NCI-H128 (cell line): Measurements from ENCODE around the gene TNFRSF9.

ENCODE experiments used
- DNase-seq: peaks from one replicate; lab custom pipeline; 2025; ENCODE audit not compliant: unreplicated experiment; lab: John Stamatoyannopoulos, UW

TNFRSF9 gene

DNA sequence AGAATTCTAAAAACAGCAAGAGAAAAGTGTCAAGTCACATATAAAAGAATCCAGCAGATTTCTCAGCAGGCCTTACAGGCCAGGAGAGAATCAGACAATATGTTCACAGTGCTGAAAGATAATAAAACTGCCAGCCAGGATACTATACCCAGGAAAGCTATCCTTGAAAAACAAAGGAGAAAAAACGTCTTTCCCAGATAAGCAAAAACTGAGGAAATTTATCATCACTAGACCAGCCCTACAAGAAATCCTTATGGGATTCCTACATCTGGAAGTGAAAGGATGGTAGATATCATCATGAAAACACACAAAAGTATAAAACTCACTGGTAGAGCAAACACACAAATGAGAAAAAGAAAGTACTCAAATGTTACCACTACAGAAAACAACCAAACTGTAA is 62.6 kb downstream of the TNFRSF9 start:
- DNase-seq: no peak

DNA sequence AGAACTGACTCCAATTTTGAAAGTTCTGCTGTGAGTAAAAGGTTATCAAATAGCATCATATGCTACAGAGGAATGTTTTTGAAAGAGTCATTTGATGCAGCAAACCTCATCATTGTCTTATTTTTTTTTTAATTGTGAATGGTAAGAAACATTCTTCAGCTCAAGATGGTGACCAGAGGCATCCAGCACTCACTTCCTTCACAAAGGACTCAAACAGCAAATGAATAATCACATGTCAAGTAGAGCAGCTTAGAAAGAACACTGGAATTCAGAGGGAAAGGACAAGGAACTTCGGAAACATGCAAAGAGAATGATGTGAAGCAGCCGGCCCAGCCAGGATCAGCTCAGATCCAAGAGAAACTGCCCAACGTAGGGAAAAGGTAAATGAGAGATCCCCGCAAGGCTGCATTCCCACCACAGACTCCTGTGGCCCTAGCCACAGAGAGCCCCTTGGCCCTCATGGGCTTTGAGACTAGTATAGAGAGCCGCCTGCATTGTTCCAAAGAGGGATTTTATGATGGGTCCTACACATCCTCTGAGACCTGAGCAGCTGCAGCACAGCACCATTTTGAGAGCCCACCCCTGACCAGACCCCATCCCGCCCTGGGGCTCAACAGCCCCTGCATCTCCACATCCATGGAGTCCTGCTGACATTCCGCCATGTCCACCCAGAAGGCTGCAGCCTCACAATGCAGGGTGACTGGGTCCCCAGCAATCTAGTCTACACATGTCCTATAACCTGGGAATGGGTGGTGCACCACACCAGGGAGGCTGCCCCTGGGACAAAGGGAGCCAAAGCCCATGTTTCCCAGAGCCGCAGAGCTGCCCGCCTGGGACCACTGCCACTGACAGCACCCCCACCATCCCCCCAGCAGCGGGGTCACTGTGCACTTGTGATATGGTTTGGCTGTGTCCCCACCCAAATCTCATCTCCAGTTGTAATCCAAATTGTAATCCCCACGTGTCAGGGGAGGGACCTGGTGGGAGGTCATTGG is 66.5 kb downstream of the TNFRSF9 start:
- no peak for DNase-seq

DNA sequence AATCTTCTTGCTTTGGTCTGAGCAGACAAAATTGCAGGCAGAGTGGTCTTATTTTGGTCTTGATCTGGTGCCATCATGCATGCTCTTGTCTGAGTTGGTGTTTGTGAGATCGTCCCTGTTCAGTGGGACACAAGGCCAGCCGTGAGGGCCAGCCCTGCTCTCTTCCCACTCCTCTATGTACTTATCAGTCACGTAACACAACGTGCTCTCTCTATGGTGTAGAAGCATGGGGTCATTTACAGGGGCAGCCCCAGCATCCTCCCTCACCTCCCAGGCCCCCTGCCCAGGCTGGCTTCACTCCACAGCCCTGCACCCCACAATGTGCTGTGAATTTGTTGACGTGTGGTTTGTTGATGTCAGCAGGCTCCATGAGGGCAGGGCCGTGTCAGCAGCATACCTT is 69.5 kb downstream of the TNFRSF9 start:
- no peak for DNase-seq

DNA sequence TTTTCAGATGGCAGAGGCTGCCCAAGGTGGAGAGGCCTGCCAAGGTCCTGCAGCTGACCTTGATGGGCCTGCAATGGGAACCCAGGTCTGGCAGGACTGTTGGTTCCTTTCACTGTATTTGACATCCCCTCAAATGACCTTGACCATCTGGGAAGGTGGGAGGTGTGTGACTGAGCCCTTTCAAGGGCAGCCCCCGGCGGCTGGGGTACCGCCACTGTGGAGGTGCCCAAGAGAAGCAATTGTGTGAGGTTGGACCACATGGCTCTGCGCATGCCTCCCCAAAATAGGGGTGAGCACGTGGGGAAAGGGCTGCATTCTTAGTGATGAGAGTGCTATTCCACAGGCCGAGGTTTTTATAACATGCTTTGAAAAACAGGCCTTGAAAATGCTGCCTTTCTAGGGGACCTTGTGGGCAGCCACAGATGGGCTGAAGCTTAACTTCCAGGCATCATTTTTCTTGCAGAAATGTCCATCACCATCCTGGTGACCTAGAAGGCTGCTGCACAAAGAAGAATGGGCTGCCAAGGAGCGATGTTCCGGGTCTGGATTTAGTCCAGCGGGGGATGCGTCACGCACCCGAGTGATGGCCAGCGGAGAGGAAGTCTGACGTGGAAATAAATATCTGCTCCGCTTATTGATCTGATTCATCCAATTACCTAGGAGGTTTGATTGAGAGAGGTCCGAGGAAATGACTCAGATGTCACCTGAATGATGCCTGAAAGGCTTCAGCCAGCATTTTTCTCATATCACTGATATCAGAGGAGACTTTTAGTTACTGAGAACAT is 71.3 kb downstream of the TNFRSF9 start:
- no peak for DNase-seq

DNA sequence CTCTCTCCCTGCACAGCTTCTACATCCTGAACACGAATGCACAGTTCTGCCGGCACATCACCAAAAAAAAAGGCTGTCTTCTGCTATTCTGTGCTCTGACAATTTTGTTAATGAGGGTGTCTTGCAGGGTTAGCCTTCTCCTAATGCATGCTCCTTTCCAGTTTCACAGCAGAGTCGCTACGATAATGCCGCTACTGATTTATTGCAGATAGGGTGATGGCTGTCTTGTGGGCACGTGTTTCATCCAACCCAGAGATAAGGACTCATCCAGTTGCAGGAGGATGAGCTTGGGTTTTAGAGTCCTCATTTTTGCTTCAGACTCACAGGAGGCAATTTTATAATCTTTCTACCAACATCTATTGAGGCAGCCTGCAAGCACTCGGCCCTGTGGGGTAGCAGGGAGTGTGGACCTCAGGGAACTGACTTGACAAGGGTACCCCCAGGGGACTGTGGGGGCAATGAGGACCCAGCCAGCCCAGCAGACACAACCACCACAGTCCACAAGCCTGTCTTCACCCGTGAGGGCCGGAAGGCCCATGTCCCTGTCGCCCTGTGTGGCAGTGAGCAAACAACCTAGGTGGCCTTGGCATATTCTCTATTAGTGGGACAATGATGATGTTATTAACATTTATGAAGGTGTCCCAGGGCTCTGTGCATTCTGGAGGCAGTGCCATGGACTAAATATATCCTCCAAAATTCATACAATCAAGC is 72.4 kb downstream of the TNFRSF9 start:
- DNase-seq: no peak

DNA sequence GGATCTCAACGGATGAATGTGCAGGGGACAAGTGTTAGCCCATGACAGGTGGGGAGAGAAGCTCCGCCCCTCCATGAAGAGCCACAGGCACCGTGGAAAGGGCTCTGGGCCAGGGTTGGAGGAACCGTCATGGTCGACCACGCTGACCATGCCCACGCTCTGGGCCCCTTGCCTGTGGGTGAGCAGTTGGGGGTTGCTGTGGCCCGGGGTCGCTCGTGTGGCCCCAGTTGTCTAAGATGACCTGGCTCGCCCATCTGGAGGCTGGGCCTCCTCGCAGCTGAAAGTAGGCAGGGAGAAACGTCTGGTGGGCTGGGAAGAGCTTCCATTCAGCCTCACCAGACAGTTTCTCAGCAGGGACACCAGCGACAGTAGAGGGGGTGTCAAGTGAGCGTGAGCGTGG is 74.7 kb downstream of the TNFRSF9 start:
- DNase-seq: no peak
